ENCODE measurements around the gene CIT.
A peak's percentile ranks its signal among the peaks of the same experiment; 100 is the strongest.
"Not testable (repeated sequence)": the region's sequence is repeated elsewhere in the genome, so short reads cannot be mapped to it uniquely, and the experiment has no call there.

CIT gene

GRCh38 chr12:119668324-119668841 is 208.7 kb downstream of the CIT start:
- no peak for DNase-seq

- peak; percentile 96 to 98 for DNase-seq
Observed at GRCh38 chr12:119667577-119668323, 209.4 kb downstream of the CIT start, which contains the start of gene PRKAB1. PRKAB1 (plus strand) TSS chr12:119668133; CDS start chr12:119668245, 112 bp downstream.

GRCh38 chr12:119666900-119667576 is 210.1 kb downstream of the CIT start:
- DNase-seq: no peak

GRCh38 chr12:119666226-119666795 is 210.8 kb downstream of the CIT start:
- DNase-seq: no peak

GRCh38 chr12:119665164-119665929 is 211.8 kb downstream of the CIT start:
- no peak for DNase-seq

GRCh38 chr12:119664642-119665041 is 212.5 kb downstream of the CIT start:
- DNase-seq: no peak

- no peak for DNase-seq
Observed at GRCh38 chr12:119661882-119662281, 215.2 kb downstream of the CIT start.

- peak in 1 of 2 donors; percentile 12 for DNase-seq
Observed at GRCh38 chr12:119660076-119660475, 217.0 kb downstream of the CIT start.

GRCh38 chr12:119659289-119659897 is 217.7 kb downstream of the CIT start:
- DNase-seq: peak; percentile 36 to 67

- not testable (repeated sequence) for DNase-seq
Observed at GRCh38 chr12:119658166-119658565, 219.0 kb downstream of the CIT start.

GRCh38 chr12:119657001-119657400 is 220.1 kb downstream of the CIT start:
- DNase-seq: not testable (repeated sequence)

- DNase-seq: no peak
Observed at GRCh38 chr12:119652665-119653064, 224.5 kb downstream of the CIT start.

- peak in 1 of 2 donors; percentile 20 for DNase-seq
Observed at GRCh38 chr12:119649202-119649808, 227.8 kb downstream of the CIT start.

GRCh38 chr12:119645535-119646059 is 231.5 kb downstream of the CIT start:
- no peak for DNase-seq

GRCh38 chr12:119644930-119645329 is 232.2 kb downstream of the CIT start:
- DNase-seq: no peak

- no peak for DNase-seq
Observed at GRCh38 chr12:119642986-119643385, 234.1 kb downstream of the CIT start.
